Measurements from ENCODE around the gene MYOCD.

DNA sequence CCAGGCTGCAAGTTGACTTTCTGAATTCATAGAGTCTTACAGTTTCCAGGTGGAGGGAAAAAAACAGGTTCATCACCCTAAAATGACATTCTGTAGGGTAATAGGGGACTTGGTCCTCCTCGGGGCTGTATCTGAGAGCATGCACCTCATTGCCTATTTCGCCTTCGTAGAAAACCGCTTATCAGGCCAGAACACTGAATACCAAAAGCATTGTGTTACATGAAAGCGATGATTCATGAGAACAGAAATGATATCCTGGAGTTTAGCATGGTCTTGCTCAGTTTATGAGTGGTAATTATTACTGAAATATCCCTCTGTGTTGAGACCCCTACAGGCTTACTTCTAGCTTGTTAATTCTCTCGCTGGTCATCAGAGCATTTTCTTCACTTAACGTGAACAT lies 62.2 kb downstream of the MYOCD start:
- TF ChIP-seq, protein P1, sequence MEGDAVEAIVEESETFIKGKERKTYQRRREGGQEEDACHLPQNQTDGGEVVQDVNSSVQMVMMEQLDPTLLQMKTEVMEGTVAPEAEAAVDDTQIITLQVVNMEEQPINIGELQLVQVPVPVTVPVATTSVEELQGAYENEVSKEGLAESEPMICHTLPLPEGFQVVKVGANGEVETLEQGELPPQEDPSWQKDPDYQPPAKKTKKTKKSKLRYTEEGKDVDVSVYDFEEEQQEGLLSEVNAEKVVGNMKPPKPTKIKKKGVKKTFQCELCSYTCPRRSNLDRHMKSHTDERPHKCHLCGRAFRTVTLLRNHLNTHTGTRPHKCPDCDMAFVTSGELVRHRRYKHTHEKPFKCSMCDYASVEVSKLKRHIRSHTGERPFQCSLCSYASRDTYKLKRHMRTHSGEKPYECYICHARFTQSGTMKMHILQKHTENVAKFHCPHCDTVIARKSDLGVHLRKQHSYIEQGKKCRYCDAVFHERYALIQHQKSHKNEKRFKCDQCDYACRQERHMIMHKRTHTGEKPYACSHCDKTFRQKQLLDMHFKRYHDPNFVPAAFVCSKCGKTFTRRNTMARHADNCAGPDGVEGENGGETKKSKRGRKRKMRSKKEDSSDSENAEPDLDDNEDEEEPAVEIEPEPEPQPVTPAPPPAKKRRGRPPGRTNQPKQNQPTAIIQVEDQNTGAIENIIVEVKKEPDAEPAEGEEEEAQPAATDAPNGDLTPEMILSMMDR (IDR thresholded peaks at IDR 0.05) = no peak
- TF ChIP-seq POLR2AphosphoS5 (IDR thresholded peaks at IDR 0.05; ENCODE audit: low read depth, low read length) = no peak
- TF ChIP-seq TCF7L2 (IDR thresholded peaks at IDR 0.05; ENCODE audit: low read depth, low read length) = no peak
- no peak for TF ChIP-seq SIN3A (IDR thresholded peaks at IDR 0.05; ENCODE audit: borderline replicate concordance, insufficient read depth, low read depth, low read length)

Measured in Panc1 (cell line).